ENCODE results near the gene IL2RA. TPM values are rescaled to one million over a fixed set of nuclear protein-coding genes. Genes with fewer than 3 reads are reported as not detected.

Gene IL2RA
- total and polyA plus RNA-seq, 3 donors from 2014 or later, result 0.62 to 1.0 TPM; not detected in 1

DNA sequence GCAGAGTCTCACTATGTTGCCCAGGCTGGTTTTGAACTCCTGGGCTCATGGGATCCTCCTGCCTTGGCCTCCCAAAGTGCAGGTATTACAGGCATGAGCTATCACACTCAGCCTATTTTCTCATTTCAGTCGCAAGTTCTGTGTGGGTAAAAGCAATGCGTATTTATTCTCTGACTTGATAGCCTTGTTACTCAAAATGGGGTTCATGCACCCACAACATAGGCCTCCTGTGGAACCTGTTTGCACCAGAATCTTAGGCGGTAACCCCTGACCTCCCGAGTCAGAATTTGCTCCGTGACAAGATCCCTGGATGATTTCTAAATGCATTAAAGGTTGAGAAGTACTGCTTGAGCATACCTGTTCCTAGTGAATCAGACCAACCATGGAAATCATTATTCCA is 7.3 kb downstream of the IL2RA start:
- Histone ChIP-seq H3K36me3 (ENCODE audit: low read depth, missing control alignments) (no peaks in the 10 kb centered on the region), H3K27ac (no peak overlapping the region), H3K27me3 (no peaks in the 10 kb centered on the region), H3K4me1 (no peaks in the 10 kb centered on the region), H3K4me3 (no peak overlapping the region), H3K9me3 (no peaks in the 10 kb centered on the region)
- TF ChIP-seq, protein P1, sequence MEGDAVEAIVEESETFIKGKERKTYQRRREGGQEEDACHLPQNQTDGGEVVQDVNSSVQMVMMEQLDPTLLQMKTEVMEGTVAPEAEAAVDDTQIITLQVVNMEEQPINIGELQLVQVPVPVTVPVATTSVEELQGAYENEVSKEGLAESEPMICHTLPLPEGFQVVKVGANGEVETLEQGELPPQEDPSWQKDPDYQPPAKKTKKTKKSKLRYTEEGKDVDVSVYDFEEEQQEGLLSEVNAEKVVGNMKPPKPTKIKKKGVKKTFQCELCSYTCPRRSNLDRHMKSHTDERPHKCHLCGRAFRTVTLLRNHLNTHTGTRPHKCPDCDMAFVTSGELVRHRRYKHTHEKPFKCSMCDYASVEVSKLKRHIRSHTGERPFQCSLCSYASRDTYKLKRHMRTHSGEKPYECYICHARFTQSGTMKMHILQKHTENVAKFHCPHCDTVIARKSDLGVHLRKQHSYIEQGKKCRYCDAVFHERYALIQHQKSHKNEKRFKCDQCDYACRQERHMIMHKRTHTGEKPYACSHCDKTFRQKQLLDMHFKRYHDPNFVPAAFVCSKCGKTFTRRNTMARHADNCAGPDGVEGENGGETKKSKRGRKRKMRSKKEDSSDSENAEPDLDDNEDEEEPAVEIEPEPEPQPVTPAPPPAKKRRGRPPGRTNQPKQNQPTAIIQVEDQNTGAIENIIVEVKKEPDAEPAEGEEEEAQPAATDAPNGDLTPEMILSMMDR (IDR thresholded peaks at IDR 0.05), result no peak
- no peak for TF ChIP-seq POLR2A (IDR thresholded peaks at IDR 0.05)
- WGBS, 2 donors, result 95 to 96% methylated on average over 5 of the region's 5 CpGs
- DNase-seq, result no peak
- intact Hi-C loops (cut with DNase I; ENCODE audit: low total_unique reads), result no loop called here

DNA sequence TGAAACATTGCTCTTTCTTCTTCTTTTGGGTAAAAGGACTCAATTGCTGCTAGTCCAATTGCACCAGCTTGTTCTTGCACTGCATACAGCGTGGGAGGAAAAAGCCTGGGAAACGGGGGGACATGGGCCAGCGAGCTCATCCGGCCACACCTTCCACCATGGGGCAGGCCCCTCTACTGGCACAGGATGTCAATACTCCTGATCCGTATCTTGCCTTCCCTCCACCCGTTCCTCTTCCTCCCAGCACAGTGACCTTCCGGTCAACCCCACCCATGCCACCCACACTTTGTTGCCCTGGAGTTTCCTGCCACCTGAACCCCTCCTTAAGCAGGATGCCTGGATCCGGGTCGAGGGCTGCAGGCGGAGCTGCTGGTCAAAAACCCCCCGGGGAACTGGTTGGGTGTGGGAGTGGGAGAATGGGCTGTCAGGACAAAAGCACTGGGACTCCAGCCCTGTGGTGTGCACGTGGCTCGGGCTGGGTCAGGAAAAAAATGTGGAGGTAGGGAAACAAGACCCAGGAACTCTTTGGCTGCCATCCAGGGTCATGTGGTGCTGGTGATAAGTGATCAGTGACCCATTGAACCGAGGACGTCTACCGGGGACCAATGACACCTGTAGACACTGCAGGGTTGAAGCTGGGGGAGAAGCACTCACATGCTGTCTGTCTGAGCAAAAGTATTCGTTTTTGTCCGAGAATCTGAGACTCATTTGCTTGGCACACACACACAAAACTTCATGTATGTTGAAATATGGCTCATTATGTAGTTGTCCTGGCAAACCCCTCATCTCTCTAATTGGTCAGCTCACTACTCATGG is 8.1 kb downstream of the IL2RA start:
- TF ChIP-seq, protein P1 (IDR thresholded peaks at IDR 0.05), result no peak
- no peak for TF ChIP-seq POLR2A (IDR thresholded peaks at IDR 0.05)
- H3K4me1 ChIP-seq, result no peaks in the 10 kb centered on the region
- intact Hi-C loops (cut with DNase I; ENCODE audit: low total_unique reads), result no loop called here
- no peak for DNase-seq
- 67 to 74% methylated on average over 18 of the region's 18 CpGs for WGBS, 2 donors
- H3K4me3 ChIP-seq, result no peak overlapping the region
- no peaks in the 10 kb centered on the region for H3K36me3 ChIP-seq (ENCODE audit: low read depth, missing control alignments)
- no peaks in the 10 kb centered on the region for H3K9me3 ChIP-seq
- no peak overlapping the region for H3K27ac ChIP-seq
- no peaks in the 10 kb centered on the region for H3K27me3 ChIP-seq

DNA sequence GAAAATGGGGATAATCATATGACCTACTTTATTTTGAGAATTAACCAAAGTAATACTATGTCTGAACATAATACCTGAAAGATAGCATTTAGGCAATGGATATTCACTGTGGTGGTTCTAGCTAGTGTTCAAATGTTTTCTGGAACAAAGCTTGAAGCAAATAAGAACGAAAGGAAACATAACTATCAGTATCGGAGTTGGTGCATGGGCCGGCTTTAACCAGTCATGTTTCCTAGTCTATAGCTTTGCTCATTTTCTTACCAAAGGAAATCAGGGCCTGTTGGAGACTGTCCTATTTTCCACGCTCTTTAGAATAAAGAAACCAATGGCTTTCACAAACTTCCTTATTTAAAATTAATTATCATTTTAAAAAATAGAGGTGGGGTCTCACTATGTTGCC is 8.9 kb downstream of the IL2RA start:
- Histone ChIP-seq H3K36me3 (ENCODE audit: low read depth, missing control alignments) (no peaks in the 10 kb centered on the region), H3K4me1 (no peaks in the 10 kb centered on the region), H3K27me3 (no peaks in the 10 kb centered on the region), H3K9me3 (no peaks in the 10 kb centered on the region), H3K4me3 (no peak overlapping the region), H3K27ac (no peak overlapping the region)
- intact Hi-C loops (cut with DNase I; ENCODE audit: low total_unique reads), result no loop called here
- 78 to 89% methylated on average over 4 of the region's 4 CpGs for WGBS, 2 donors
- TF ChIP-seq POLR2A (IDR thresholded peaks at IDR 0.05), result no peak
- TF ChIP-seq, protein P1 (IDR thresholded peaks at IDR 0.05), result no peak
- no peak for DNase-seq

DNA sequence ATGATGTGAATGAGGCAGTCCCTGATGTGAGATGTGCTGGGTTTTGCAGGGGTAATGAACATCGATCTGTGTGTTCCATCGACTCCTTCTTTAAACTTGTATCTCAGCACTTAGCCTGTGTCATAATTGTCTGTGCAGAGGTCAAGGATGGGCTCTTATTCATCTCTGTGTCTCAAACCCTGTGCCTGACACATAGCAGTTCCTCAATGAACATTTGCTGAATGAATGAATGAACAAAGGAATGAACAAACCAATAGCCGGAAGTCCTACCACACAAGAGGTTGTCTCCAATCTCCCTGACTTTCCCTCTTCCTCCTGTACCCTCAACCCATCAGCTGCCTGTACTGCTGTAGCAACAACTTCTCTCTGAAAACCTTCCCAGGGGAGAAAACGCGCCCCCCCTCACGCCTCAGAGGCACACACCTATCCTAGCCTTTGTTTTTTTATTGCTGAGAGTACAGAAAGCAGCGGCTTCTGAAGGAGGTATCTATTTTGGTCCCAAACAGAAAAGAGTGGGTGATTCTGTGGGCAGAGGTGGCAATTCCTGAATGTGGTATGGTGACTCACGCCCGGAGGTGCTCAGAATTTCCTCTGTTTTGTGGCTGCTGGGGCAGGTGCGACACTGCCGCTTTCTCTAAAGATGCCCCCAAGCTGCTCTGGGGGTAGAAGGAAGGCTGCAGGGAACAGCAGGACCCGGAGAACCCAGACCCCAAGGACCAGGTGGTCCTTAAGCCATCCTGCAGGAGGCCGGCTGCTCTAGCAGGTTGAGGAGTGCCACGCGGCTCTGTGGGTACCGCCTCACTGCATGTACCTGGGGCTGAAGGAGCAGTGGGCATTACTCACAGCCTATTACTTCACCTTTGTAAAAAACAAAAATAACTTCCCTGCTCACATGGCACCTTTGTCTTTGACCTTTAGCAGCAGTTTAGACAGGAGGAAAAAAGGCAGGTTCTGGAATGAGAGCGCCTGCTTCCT is 9.6 kb downstream of the IL2RA start:
- intact Hi-C loops (cut with DNase I; ENCODE audit: low total_unique reads), result no loop called here
- no peak for TF ChIP-seq POLR2A (IDR thresholded peaks at IDR 0.05)
- TF ChIP-seq, protein P1 (IDR thresholded peaks at IDR 0.05), result no peak
- Histone ChIP-seq H3K36me3 (ENCODE audit: low read depth, missing control alignments) (no peaks in the 10 kb centered on the region), H3K9me3 (no peaks in the 10 kb centered on the region), H3K4me3 (no peak overlapping the region), H3K27ac (no peak overlapping the region), H3K4me1 (no peaks in the 10 kb centered on the region), H3K27me3 (no peaks in the 10 kb centered on the region)
- WGBS, 2 donors, result 90 to 92% methylated on average over 17 of the region's 17 CpGs
- no peak for DNase-seq

Data from testis (tissue), 3 donors.